Measurements from ENCODE around the gene SWAP70.

SWAP70 gene

DNA sequence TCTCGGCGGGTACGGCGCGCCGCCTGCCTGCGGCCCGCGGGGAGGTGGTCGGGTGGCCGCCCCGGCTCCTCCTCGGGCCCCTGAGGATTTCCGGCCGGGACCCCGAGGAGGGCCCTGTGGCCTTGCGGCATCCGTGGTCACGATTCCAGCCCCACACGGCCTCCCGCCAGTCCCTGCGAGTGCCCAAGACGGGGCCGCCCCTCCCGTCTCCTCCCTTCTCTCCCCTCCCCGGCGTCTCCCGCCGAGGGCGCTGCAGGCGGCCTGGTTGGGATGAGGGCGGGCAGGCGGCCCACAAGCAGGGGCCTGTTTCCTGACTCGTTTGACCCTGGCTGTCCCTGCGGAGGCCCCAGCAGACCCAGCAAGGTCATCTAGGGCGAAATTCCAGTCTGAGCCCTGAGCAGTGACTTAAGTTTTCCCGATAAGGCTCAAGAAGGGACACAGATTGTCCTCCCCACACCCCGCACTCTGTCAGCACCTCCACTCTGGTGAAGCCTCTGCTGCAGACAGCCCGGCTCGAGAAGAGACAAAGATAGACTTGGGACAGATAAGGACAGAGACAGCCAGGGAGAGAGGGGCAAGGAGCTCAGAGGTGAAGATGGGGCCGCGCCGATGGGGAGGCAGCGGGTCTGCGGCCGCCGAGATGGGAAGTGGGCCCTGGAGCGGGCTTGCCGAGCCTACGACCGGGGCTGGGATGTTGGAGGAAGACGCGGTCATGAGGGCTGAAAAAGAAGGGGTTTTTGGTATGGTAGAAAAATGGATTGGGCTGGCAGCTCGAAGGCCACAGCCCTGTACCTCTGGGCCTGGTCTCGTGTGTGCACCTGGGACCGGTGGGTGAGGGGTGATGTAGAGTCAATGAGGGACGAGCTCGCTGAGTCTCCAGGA is 95.0 kb downstream of the SWAP70 start:
- Histone ChIP-seq H2AFZ (ENCODE audit: low read length, unreplicated experiment) (peak overlapping the region; percentile 61), H3K27ac (ENCODE audit: low read depth, low read length) (peak overlapping the region; percentile 95), H3K4me1 (ENCODE audit: control insufficient read depth, insufficient read depth, low read length, unreplicated experiment) (peaks cover 51% of the 10 kb centered on the region), H3K79me2 (ENCODE audit: control insufficient read depth, insufficient read depth, low read length, unreplicated experiment) (peaks cover 16% of the 10 kb centered on the region), H3K27me3 (ENCODE audit: insufficient read depth, low read length) (no peaks in the 10 kb centered on the region), H3K36me3 (ENCODE audit: insufficient read depth, low read length) (0 out of 2 replicates have a peak, but pooled peaks cover 4% of the 10 kb centered on the region), H3K4me3 (ENCODE audit: low read depth, low read length) (peak overlapping the region; percentile 82)

- Histone ChIP-seq H3K79me2 (ENCODE audit: control insufficient read depth, insufficient read depth, low read length, unreplicated experiment) (peaks cover 22% of the 10 kb centered on the region), H2AFZ (ENCODE audit: low read length, unreplicated experiment) (peak overlapping the region; percentile 9), H3K36me3 (ENCODE audit: insufficient read depth, low read length) (0 out of 2 replicates have a peak, but pooled peaks cover 4% of the 10 kb centered on the region), H3K4me1 (ENCODE audit: control insufficient read depth, insufficient read depth, low read length, unreplicated experiment) (peaks cover 51% of the 10 kb centered on the region), H3K27me3 (ENCODE audit: insufficient read depth, low read length) (no peaks in the 10 kb centered on the region), H3K4me3 (ENCODE audit: low read depth, low read length) (peak overlapping the region; percentile 82), H3K27ac (ENCODE audit: low read depth, low read length) (peak overlapping the region; percentile 95)
Measured at GRCh38 chr11:9759519-9760192, 95.8 kb downstream of the SWAP70 start.

GRCh38 chr11:9760193-9760575 is 96.3 kb downstream of the SWAP70 start:
- H3K4me3 ChIP-seq (ENCODE audit: low read depth, low read length): peak overlapping the region; percentile 44
- H2AFZ ChIP-seq (ENCODE audit: low read length, unreplicated experiment): peak overlapping the region; percentile 9
- H3K27ac ChIP-seq (ENCODE audit: low read depth, low read length): peak overlapping the region; percentile 95

GRCh38 chr11:9761441-9761945 is 97.6 kb downstream of the SWAP70 start:
- peaks cover 22% of the 10 kb centered on the region for H3K79me2 ChIP-seq (ENCODE audit: control insufficient read depth, insufficient read depth, low read length, unreplicated experiment)
- H3K4me1 ChIP-seq (ENCODE audit: control insufficient read depth, insufficient read depth, low read length, unreplicated experiment): peaks cover 59% of the 10 kb centered on the region
- H3K27me3 ChIP-seq (ENCODE audit: insufficient read depth, low read length): no peaks in the 10 kb centered on the region
- no peak overlapping the region for H3K4me3 ChIP-seq (ENCODE audit: low read depth, low read length)
- no peak overlapping the region for H2AFZ ChIP-seq (ENCODE audit: low read length, unreplicated experiment)
- H3K27ac ChIP-seq (ENCODE audit: low read depth, low read length): no peak overlapping the region
- H3K36me3 ChIP-seq (ENCODE audit: insufficient read depth, low read length): 0 out of 2 replicates have a peak, but pooled peaks cover 4% of the 10 kb centered on the region

More at GRCh38 chr11:9760193-9760575, 96.3 kb downstream of the SWAP70 start:
- Histone ChIP-seq H3K36me3 (ENCODE audit: insufficient read depth, low read length) (0 out of 2 replicates have a peak, but pooled peaks cover 4% of the 10 kb centered on the region), H3K4me1 (ENCODE audit: control insufficient read depth, insufficient read depth, low read length, unreplicated experiment) (peaks cover 55% of the 10 kb centered on the region), H3K79me2 (ENCODE audit: control insufficient read depth, insufficient read depth, low read length, unreplicated experiment) (peaks cover 22% of the 10 kb centered on the region), H3K27me3 (ENCODE audit: insufficient read depth, low read length) (no peaks in the 10 kb centered on the region)

DNA sequence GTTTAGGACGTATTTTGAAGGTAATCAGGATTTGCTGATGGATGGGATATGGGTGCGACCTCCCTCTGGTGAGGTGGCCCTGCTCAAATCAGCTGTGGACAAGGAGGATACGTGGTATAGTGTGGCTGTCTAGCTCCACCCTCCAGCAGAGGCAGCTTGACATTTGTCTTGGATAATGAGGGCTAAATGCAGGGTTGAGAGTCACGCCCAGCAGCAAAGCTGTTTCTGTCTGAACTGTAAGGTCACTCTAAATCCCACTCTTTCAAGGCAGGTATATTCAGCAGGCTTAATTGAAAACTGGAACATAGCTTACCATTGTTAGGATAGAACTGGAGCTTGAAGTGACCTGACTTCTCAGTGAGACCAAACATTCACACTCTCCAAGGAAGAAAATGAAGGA is 98.7 kb downstream of the SWAP70 start:
- H3K36me3 ChIP-seq (ENCODE audit: insufficient read depth, low read length): peaks cover 4% of the 10 kb centered on the region; the same call in 1 of the 2 replicates
- no peak overlapping the region for H3K27ac ChIP-seq (ENCODE audit: low read depth, low read length)
- H3K79me2 ChIP-seq (ENCODE audit: control insufficient read depth, insufficient read depth, low read length, unreplicated experiment): peaks cover 25% of the 10 kb centered on the region
- H3K4me3 ChIP-seq (ENCODE audit: low read depth, low read length): no peak overlapping the region
- H3K4me1 ChIP-seq (ENCODE audit: control insufficient read depth, insufficient read depth, low read length, unreplicated experiment): peaks cover 59% of the 10 kb centered on the region
- no peaks in the 10 kb centered on the region for H3K27me3 ChIP-seq (ENCODE audit: insufficient read depth, low read length)
- H2AFZ ChIP-seq (ENCODE audit: low read length, unreplicated experiment): no peak overlapping the region

- Histone ChIP-seq H3K4me3 (ENCODE audit: low read depth, low read length) (no peak overlapping the region), H3K4me1 (ENCODE audit: control insufficient read depth, insufficient read depth, low read length, unreplicated experiment) (peaks cover 55% of the 10 kb centered on the region), H2AFZ (ENCODE audit: low read length, unreplicated experiment) (no peak overlapping the region), H3K79me2 (ENCODE audit: control insufficient read depth, insufficient read depth, low read length, unreplicated experiment) (peaks cover 25% of the 10 kb centered on the region), H3K27ac (ENCODE audit: low read depth, low read length) (no peak overlapping the region), H3K27me3 (ENCODE audit: insufficient read depth, low read length) (no peaks in the 10 kb centered on the region), H3K36me3 (ENCODE audit: insufficient read depth, low read length) (peaks cover 4% of the 10 kb centered on the region; the same call in 1 of the 2 replicates)
Measured at GRCh38 chr11:9763301-9763700, 99.4 kb downstream of the SWAP70 start.

DNA sequence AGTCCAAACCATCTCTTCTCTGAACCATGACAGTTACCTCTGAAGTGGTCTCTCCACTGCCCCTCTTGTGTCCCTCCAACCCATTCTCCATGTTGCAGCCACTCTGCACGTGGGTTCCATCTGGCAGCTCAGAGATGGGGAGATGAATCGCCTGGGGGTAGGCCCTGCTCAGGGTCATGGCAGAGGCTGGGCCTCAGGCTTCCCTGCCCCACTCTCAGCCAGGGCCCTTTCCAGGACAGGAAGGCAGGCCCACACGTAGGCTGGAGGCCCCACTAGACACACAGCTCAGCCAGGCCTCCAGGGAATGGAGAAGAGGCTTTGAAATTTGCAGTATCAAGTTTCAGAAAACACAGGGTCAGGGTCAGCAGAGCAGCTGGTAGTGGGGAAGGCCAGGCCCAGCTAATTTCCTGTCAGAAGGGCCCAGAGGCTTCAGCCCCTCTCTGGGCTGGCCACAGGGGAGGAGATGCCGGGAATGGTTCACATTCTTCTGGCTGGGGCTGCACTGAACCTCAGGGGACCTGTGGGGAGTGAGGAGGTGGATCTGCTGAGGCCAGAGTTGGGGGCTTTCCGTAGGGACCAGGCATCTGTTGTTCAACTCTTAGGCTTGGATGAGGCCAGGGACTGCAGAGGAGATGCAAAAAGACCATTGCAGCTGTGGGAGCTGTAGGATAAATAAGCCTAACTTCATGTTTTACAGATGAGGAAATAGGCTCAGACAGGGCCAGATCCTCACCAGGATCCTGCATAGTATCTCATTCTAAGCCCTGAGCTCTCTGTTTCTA is 101.6 kb downstream of the SWAP70 start:
- no peaks in the 10 kb centered on the region for H3K27me3 ChIP-seq (ENCODE audit: insufficient read depth, low read length)
- H3K4me1 ChIP-seq (ENCODE audit: control insufficient read depth, insufficient read depth, low read length, unreplicated experiment): peaks cover 39% of the 10 kb centered on the region
- H3K79me2 ChIP-seq (ENCODE audit: control insufficient read depth, insufficient read depth, low read length, unreplicated experiment): peaks cover 25% of the 10 kb centered on the region
- H3K4me3 ChIP-seq (ENCODE audit: low read depth, low read length): peak overlapping the region; percentile 13; the same call in 1 of the 2 replicates
- peaks cover 4% of the 10 kb centered on the region; the same call in 1 of the 2 replicates for H3K36me3 ChIP-seq (ENCODE audit: insufficient read depth, low read length)
- H3K27ac ChIP-seq (ENCODE audit: low read depth, low read length): peak overlapping the region; percentile 86
- no peak overlapping the region for H2AFZ ChIP-seq (ENCODE audit: low read length, unreplicated experiment)

GRCh38 chr11:9769621-9770020 is 105.7 kb downstream of the SWAP70 start:
- Histone ChIP-seq H3K79me2 (ENCODE audit: control insufficient read depth, insufficient read depth, low read length, unreplicated experiment) (peaks cover 3% of the 10 kb centered on the region), H3K4me1 (ENCODE audit: control insufficient read depth, insufficient read depth, low read length, unreplicated experiment) (peaks cover 23% of the 10 kb centered on the region), H3K36me3 (ENCODE audit: insufficient read depth, low read length) (no peaks in the 10 kb centered on the region; the same call in none of the 2 replicates), H3K27me3 (ENCODE audit: insufficient read depth, low read length) (no peaks in the 10 kb centered on the region), H3K4me3 (ENCODE audit: low read depth, low read length) (no peak overlapping the region), H3K27ac (ENCODE audit: low read depth, low read length) (no peak overlapping the region), H2AFZ (ENCODE audit: low read length, unreplicated experiment) (no peak overlapping the region)

GRCh38 chr11:9771071-9771511 is 107.2 kb downstream of the SWAP70 start:
- H3K4me1 ChIP-seq (ENCODE audit: control insufficient read depth, insufficient read depth, low read length, unreplicated experiment): peaks cover 22% of the 10 kb centered on the region
- no peaks in the 10 kb centered on the region for H3K27me3 ChIP-seq (ENCODE audit: insufficient read depth, low read length)
- H3K4me3 ChIP-seq (ENCODE audit: low read depth, low read length): no peak overlapping the region
- H2AFZ ChIP-seq (ENCODE audit: low read length, unreplicated experiment): no peak overlapping the region
- no peak overlapping the region for H3K27ac ChIP-seq (ENCODE audit: low read depth, low read length)
- no peaks in the 10 kb centered on the region; the same call in none of the 2 replicates for H3K36me3 ChIP-seq (ENCODE audit: insufficient read depth, low read length)
- peaks cover 3% of the 10 kb centered on the region for H3K79me2 ChIP-seq (ENCODE audit: control insufficient read depth, insufficient read depth, low read length, unreplicated experiment)

GRCh38 chr11:9772218-9772617 is 108.3 kb downstream of the SWAP70 start:
- H3K4me3 ChIP-seq (ENCODE audit: low read depth, low read length): no peak overlapping the region
- no peak overlapping the region for H3K27ac ChIP-seq (ENCODE audit: low read depth, low read length)
- no peaks in the 10 kb centered on the region; the same call in none of the 2 replicates for H3K36me3 ChIP-seq (ENCODE audit: insufficient read depth, low read length)
- H3K79me2 ChIP-seq (ENCODE audit: control insufficient read depth, insufficient read depth, low read length, unreplicated experiment): peaks cover 7% of the 10 kb centered on the region
- H2AFZ ChIP-seq (ENCODE audit: low read length, unreplicated experiment): no peak overlapping the region
- no peaks in the 10 kb centered on the region for H3K27me3 ChIP-seq (ENCODE audit: insufficient read depth, low read length)
- H3K4me1 ChIP-seq (ENCODE audit: control insufficient read depth, insufficient read depth, low read length, unreplicated experiment): peaks cover 26% of the 10 kb centered on the region
